ENCODE data around the gene SAFB. TPM values are rescaled to one million over a fixed set of nuclear protein-coding genes. Genes with fewer than 3 reads are reported as not detected.

SAFB gene
- polyA plus RNA-seq, 1 of the 3 experiments (the other 2 are of a cell fraction), result 90.0 TPM

DNA sequence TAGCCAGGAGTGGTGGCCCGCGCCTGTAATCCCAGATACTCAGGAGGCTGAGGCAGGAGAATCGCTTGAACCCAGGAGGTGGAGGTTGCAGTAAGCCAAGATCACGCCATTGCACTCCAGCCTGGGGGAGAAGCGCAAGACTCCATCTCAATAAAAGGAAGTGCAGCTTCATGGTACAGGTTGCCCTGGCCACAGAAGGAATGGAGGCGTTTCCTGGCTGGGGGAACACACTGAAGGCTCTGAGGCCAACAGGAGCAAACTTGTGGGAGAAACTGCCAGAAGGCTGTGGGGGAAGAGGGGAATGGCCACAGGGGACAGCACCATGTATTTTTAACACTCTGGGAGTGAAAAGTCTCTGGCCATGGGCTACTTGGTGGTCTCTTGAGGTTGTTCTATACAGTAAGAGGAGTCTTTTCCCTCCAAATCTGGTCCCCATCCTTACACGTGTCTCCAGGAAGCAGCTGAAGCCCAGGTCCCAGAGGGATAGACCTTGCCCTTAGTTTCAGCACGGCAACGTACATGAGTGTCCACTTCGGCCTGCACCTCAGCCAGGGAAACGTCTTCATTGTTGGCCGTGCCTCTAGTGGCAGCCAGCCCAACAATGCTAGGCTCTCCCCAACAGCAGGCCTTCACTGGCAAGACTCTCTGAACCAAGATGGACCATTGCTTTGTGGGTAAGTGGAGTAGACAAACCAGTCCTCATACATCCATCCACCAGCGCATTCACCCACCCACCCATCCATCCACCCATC, 50.0 kb downstream of the SAFB start (continued):
- TF ChIP-seq GABPA (IDR thresholded peaks at IDR 0.05; ENCODE audit: low read depth), result no peak
- TF ChIP-seq, protein P1, sequence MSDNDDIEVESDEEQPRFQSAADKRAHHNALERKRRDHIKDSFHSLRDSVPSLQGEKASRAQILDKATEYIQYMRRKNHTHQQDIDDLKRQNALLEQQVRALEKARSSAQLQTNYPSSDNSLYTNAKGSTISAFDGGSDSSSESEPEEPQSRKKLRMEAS (IDR thresholded peaks at IDR 0.05; ENCODE audit: low read depth), result no peak

DNA sequence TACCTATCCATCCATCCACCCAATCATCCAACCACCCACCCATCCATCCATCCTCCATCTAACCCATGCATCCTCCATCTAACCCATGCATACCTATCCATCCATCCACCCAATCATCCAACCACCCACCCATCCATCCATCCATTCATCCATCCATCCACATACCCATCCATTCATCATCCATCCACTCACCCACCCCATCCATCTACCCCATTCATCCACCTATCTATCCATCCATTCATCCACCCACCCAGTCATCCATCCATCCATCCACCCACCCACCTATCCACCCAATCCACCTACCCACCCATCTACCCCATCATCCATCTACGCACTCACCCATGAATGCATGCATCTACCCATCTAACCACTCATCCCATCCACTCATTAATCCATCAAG, 50.9 kb downstream of the SAFB start:
- no peaks in the 10 kb centered on the region for H3K9me3 ChIP-seq
- no peak overlapping the region for H3K27ac ChIP-seq (ENCODE audit: low read depth in 2 of 2, low read length in 1 of 2)
- H3K27me3 ChIP-seq (ENCODE audit: insufficient read depth), result no peaks in the 10 kb centered on the region
- no peak for DNase-seq
- H3K9me2 ChIP-seq, result no peaks in the 10 kb centered on the region
- TF ChIP-seq, protein P1 (IDR thresholded peaks at IDR 0.05; ENCODE audit: low read depth), result no peak
- TF ChIP-seq CHD2 (IDR thresholded peaks at IDR 0.05; ENCODE audit: low read length, partially characterized antibody) (no peak), JUND (IDR thresholded peaks at IDR 0.05) (no peak), MXI1 (IDR thresholded peaks at IDR 0.05; ENCODE audit: low read depth, low read length) (no peak), MEF2A (IDR thresholded peaks at IDR 0.05; ENCODE audit: borderline replicate concordance, low read depth) (no peak), POLR2AphosphoS5 (IDR thresholded peaks at IDR 0.05; ENCODE audit: low read depth, low read length) (no peak), SMC3 (IDR thresholded peaks at IDR 0.05; ENCODE audit: low read depth, low read length) (no peak), TEAD4 (IDR thresholded peaks at IDR 0.05; ENCODE audit: borderline replicate concordance, insufficient read depth) (no peak), GABPA (IDR thresholded peaks at IDR 0.05; ENCODE audit: low read depth) (no peak), FOXJ3 (CRISPR knock-in tag; IDR thresholded peaks at IDR 0.05) (no peak), EP300 (IDR thresholded peaks at IDR 0.05; ENCODE audit: borderline replicate concordance in 1 of 2, low read depth in 1 of 2, low read length in 1 of 2) (no peak), SIN3A (IDR thresholded peaks at IDR 0.05; ENCODE audit: borderline replicate concordance, low read depth, low read length) (no peak), YY1 (IDR thresholded peaks at IDR 0.05; ENCODE audit: low read depth) (no peak), TCF12 (IDR thresholded peaks at IDR 0.05) (no peak), FOXM1 (IDR thresholded peaks at IDR 0.05; ENCODE audit: low read depth) (no peak)
- TF ChIP-seq, protein P2, sequence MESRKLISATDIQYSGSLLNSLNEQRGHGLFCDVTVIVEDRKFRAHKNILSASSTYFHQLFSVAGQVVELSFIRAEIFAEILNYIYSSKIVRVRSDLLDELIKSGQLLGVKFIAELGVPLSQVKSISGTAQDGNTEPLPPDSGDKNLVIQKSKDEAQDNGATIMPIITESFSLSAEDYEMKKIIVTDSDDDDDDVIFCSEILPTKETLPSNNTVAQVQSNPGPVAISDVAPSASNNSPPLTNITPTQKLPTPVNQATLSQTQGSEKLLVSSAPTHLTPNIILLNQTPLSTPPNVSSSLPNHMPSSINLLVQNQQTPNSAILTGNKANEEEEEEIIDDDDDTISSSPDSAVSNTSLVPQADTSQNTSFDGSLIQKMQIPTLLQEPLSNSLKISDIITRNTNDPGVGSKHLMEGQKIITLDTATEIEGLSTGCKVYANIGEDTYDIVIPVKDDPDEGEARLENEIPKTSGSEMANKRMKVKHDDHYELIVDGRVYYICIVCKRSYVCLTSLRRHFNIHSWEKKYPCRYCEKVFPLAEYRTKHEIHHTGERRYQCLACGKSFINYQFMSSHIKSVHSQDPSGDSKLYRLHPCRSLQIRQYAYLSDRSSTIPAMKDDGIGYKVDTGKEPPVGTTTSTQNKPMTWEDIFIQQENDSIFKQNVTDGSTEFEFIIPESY (IDR thresholded peaks at IDR 0.05; ENCODE audit: borderline replicate concordance, low read depth), result no peak
- TF ChIP-seq, protein P3, sequence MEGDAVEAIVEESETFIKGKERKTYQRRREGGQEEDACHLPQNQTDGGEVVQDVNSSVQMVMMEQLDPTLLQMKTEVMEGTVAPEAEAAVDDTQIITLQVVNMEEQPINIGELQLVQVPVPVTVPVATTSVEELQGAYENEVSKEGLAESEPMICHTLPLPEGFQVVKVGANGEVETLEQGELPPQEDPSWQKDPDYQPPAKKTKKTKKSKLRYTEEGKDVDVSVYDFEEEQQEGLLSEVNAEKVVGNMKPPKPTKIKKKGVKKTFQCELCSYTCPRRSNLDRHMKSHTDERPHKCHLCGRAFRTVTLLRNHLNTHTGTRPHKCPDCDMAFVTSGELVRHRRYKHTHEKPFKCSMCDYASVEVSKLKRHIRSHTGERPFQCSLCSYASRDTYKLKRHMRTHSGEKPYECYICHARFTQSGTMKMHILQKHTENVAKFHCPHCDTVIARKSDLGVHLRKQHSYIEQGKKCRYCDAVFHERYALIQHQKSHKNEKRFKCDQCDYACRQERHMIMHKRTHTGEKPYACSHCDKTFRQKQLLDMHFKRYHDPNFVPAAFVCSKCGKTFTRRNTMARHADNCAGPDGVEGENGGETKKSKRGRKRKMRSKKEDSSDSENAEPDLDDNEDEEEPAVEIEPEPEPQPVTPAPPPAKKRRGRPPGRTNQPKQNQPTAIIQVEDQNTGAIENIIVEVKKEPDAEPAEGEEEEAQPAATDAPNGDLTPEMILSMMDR (IDR thresholded peaks at IDR 0.05), result no peak
- TF ChIP-seq, protein P4, sequence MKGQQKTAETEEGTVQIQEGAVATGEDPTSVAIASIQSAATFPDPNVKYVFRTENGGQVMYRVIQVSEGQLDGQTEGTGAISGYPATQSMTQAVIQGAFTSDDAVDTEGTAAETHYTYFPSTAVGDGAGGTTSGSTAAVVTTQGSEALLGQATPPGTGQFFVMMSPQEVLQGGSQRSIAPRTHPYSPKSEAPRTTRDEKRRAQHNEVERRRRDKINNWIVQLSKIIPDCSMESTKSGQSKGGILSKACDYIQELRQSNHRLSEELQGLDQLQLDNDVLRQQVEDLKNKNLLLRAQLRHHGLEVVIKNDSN (IDR thresholded peaks at IDR 0.05; ENCODE audit: borderline replicate concordance, low read depth), result no peak
- H3K4me1 ChIP-seq (ENCODE audit: control insufficient read depth in 1 of 2, insufficient read depth in 2 of 2, low read depth in 1 of 2, low read length in 1 of 2), result peaks cover under 1 to 2% of the 10 kb centered on the region in 2 experiments; a peak in 1 of 4 replicates
- H3F3A ChIP-seq (replicated peaks; ENCODE audit: insufficient read depth), result peaks cover 4% of the 10 kb centered on the region
- H3K9ac ChIP-seq, result no peak overlapping the region
- ChIA-PET POLR2A (no interaction called here), CTCF (no interaction called here)
- H4K20me1 ChIP-seq (ENCODE audit: insufficient read depth), result no peaks in the 10 kb centered on the region
- H3K36me3 ChIP-seq (replicated peaks in 1 of 2; ENCODE audit: control insufficient read depth in 1 of 2, insufficient read depth in 2 of 2, low read length in 1 of 2), result peaks cover 6 to 11% of the 10 kb centered on the region in 2 experiments
- H3K79me2 ChIP-seq (ENCODE audit: insufficient read depth), result no peaks in the 10 kb centered on the region
- H2AFZ ChIP-seq (ENCODE audit: low read depth), result no peak overlapping the region
- 95% methylated on average over 1 of the region's 1 CpG for WGBS (ENCODE audit: low lambda C conversion rate)
- H3K4me3 ChIP-seq (ENCODE audit: low read depth in 2 of 2, low read length in 1 of 2), result no peak overlapping the region
- H3K4me2 ChIP-seq, result no peak overlapping the region
